Measurements from ENCODE around the gene MTERF4.

GRCh38 chr2:241142593-241142992 lies 40.5 kb upstream of the MTERF4 start:
- TF ChIP-seq CTCF (IDR thresholded peaks at IDR 0.05) (no peak), POLR2AphosphoS5 (IDR thresholded peaks at IDR 0.05) (no peak), EP300 (IDR thresholded peaks at IDR 0.05) (no peak)
